Spleen (tissue), 7 donors: ENCODE data around the gene STAT2.

Source experiments
- POLR2A ChIP-seq, 3 donors: fragments of 450-650 bp; IDR thresholded peaks; one replicate each; pipeline ENCODE4 v1.5.1; 2017; ENCODE audit warnings: antibody characterized with exemption in 3 of 3, mild to moderate bottlenecking in 1 of 3
- POLR2AphosphoS5 ChIP-seq, 3 donors: sonication (generic); formaldehyde crosslinking; IDR thresholded peaks; one replicate each; pipeline ENCODE4 v1.5.1; 2017; ENCODE audit warnings: antibody characterized with exemption in 3 of 3
- TF ChIP-seq, protein P1 (sequence below), 11 experiments: fragments of 200-600 bp in 7 of 11; fragments of 450-650 bp in 4 of 11; sonication (generic) in 4 of 11; IDR thresholded peaks in 8 of 11; conservative IDR thresholded peaks in 3 of 11; 1 replicate in 7 of 11; 2 replicates in 4 of 11; pipeline versions ENCODE4 v1.4.0 to v1.8.0; 2016 to 2021; ENCODE audit warnings: antibody characterized with exemption in 11 of 11, inconsistent platforms in 4 of 11, mild to moderate bottlenecking in 1 of 11
- donor health status: DM: no; HTN: no; CAD: no; lungs with moderate emphysema.
- donor health status: DM: no; HTN: no; CAD: no.
- donor health status: DM: no; HTN: no; CAD: no.

DNA sequence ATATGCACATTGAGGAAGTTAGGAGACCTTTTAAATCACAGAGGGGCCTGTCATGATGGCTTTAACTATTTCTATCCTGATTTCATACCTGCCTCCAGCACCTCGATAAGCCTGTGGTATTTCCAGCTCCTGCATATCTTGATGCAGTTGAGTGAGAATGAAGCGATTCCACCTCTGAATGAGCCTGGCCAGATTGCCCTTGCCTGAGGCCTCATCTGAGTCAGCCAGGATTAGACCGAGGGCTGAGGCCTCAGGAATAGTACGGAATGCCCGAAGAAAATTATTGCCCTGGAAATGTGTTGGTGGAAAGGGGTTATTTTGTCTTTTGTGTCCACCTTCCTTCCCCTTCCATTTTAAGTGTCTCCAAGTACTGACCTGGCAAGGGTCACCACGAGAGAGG, 35.7 kb downstream of the STAT2 start:
- TF ChIP-seq, protein P1, sequence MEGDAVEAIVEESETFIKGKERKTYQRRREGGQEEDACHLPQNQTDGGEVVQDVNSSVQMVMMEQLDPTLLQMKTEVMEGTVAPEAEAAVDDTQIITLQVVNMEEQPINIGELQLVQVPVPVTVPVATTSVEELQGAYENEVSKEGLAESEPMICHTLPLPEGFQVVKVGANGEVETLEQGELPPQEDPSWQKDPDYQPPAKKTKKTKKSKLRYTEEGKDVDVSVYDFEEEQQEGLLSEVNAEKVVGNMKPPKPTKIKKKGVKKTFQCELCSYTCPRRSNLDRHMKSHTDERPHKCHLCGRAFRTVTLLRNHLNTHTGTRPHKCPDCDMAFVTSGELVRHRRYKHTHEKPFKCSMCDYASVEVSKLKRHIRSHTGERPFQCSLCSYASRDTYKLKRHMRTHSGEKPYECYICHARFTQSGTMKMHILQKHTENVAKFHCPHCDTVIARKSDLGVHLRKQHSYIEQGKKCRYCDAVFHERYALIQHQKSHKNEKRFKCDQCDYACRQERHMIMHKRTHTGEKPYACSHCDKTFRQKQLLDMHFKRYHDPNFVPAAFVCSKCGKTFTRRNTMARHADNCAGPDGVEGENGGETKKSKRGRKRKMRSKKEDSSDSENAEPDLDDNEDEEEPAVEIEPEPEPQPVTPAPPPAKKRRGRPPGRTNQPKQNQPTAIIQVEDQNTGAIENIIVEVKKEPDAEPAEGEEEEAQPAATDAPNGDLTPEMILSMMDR (IDR thresholded peaks at IDR 0.05 in 8 of 11, conservative IDR thresholded peaks at IDR 0.05 in 3 of 11): no peak
- no peak for TF ChIP-seq POLR2AphosphoS5 (IDR thresholded peaks at IDR 0.05)
- TF ChIP-seq POLR2A (IDR thresholded peaks at IDR 0.05): no peak
